Fibroblast of the aortic adventitia (primary cell): ENCODE data around the gene KEAP1. TPM values are rescaled to one million over a fixed set of nuclear protein-coding genes. Genes with fewer than 3 reads are reported as not detected.

ENCODE experiments used
- DNase-seq: peaks from one replicate; pipeline ENCODE4 v3.0.0-alpha.2; 2010; ENCODE audit warnings: low read depth
- H3K4me3 ChIP-seq: 2 replicates; pipeline ENCODE4 v1.5.1; 2011; ENCODE audit warnings: low read depth, mild to moderate bottlenecking, control low read depth, low read length, moderate library complexity
- total RNA-seq: library from RNA; depleted of rRNA; stranded (reverse); fragments of >200 nt; gene quantifications from 2 replicates; pipeline ENCODE4 v1.2.3, GENCODE V29; 2012; ENCODE audit warnings: low replicate concordance
- TF ChIP-seq, protein P1 (sequence below): IDR thresholded peaks from 2 replicates; pipeline ENCODE4 v1.5.1; 2011; ENCODE audit warnings: mild to moderate bottlenecking, low read length, control low read depth, inconsistent platforms; ENCODE audit not compliant: insufficient read depth

Gene KEAP1
- total RNA-seq, 1 donor, result 62.5 TPM

DNA sequence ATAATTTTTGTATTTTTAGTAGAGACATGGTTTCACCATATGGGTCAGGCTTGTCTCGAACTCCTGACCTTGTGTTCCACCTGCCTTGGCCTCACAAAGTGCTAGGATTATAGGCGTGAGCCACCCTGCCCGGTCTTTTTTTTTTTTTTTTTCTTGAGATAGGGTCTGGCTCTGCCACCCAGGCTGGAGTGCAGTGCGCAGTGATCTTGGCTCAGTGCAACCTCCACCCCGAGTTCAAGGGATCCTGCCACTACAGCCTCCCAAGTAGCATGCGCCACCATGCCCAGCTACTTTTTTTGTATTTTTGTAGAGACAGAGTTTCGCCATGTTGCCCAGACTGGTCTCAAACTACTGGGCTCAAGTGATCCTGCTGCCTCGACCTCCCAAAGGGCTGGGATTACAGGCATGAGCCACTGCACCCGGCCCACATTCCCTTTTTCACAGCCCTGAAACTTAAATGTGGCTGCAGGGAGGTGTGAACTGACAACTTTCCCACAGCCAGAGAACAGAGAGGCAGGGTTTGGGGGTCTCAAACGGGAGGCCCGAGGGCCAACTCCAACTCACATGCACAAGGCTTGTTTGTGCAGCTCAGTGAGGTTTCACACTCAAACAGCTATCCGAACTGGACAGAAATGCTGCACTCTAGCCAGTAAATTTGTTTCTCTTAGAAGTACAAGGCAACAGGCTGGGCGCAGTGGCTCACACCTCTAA, 18.5 kb upstream of the KEAP1 start:
- TF ChIP-seq, protein P1, sequence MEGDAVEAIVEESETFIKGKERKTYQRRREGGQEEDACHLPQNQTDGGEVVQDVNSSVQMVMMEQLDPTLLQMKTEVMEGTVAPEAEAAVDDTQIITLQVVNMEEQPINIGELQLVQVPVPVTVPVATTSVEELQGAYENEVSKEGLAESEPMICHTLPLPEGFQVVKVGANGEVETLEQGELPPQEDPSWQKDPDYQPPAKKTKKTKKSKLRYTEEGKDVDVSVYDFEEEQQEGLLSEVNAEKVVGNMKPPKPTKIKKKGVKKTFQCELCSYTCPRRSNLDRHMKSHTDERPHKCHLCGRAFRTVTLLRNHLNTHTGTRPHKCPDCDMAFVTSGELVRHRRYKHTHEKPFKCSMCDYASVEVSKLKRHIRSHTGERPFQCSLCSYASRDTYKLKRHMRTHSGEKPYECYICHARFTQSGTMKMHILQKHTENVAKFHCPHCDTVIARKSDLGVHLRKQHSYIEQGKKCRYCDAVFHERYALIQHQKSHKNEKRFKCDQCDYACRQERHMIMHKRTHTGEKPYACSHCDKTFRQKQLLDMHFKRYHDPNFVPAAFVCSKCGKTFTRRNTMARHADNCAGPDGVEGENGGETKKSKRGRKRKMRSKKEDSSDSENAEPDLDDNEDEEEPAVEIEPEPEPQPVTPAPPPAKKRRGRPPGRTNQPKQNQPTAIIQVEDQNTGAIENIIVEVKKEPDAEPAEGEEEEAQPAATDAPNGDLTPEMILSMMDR, result no peak
- H3K4me3 ChIP-seq, result no peak overlapping the region
- DNase-seq, result no peak

DNA sequence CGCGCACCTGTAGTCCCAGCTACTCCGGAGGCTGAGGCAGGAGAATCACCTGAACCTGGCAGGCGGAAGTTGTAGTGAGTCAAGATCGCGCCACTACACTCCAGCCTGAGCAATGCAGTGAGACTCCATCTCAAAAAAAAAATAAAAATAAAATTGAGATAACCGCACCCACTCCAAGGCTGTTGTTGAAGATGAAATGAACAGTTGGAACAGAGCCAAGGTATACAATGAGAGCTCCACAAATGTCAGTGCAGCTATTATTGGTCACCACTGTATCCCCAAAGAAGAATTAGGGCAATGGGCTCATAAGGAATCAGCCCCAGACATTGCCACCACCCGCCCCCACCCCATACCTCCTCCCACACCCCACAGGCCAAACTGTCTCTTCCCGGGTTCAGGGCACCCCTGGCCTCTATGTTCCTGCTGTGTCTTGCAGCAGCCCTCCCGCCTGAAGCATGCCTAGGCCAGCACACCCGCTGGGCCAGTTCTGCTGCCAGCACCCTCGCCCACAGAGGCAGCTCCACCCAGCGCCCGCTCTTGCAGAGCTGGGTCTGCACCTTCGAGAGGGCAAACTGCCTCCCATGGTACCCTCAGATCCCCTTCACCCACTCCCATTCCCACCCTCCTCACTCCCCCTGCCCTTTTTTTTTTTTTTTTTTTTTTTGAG, 17.6 kb upstream of the KEAP1 start:
- DNase-seq, result no peak
- H3K4me3 ChIP-seq, result no peak overlapping the region
- TF ChIP-seq, protein P1, result no peak

DNA sequence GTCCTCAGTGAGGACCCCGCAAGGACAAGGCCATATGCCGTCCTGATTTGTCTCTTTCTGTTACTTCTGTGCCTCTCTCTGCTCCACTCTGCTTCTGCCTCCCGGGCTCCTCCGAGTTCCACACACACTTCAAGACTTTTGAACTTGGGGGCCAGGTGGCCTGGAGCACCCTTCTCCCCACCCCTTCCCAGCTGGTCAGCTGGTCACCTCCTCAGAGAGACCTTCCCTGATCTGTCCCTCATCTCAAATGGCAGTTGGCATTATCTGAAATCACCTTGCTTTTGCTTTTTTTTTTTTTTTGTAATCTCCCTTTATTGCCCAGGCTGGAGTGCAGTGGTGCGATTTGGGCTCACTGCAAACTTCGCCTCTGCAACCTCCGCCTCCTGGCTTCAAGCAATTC, 16.3 kb upstream of the KEAP1 start:
- H3K4me3 ChIP-seq, result no peak overlapping the region
- TF ChIP-seq, protein P1, result no peak

GRCh38 chr19:10518444-10519361, 15.5 kb upstream of the KEAP1 start:
- H3K4me3 ChIP-seq, result no peak overlapping the region
- DNase-seq, result no peak
- TF ChIP-seq, protein P1, result no peak

More for the DNA sequence above, 16.3 kb upstream of the KEAP1 start:
- no peak for DNase-seq

DNA sequence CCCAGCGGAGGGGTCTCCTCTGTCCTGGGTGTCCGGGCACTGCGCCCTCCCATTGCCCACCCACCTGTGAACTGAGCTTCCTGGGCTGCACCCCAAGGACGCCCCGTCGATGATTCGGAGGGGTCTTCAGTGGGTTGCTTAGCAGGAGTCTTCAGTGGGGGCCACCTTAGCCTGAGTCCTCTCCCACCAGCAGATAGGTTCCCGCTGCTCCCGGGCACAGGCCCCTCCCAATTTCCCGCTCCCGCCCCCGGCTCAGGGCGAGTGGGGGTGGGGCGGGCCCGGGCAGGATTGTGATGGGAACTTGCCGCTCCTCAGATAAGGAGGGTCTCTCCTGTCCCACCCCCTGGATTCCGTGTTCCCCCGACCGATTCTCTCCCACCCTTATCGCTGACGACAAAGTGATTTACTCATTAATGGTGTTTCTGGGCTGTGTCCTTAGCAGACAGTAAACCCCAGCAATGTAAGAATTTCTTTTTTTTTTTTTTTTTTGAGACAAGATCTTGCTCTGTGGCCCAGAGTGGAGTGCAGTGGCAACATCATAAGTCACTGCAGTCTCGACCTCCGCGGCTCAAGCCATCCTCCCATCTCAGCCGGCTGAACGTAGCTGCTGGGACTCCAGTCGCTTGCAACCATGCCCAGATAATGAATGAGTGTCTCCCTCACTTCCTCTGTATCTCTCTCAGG, 14.7 kb upstream of the KEAP1 start:
- H3K4me3 ChIP-seq, result peak overlapping the region; percentile 33
- no peak for DNase-seq
- TF ChIP-seq, protein P1, result no peak

- no peak for DNase-seq
- TF ChIP-seq, protein P1, result no peak
- peak within 1 kb of the TSS; percentile 33 for H3K4me3 ChIP-seq
These were observed 14.2 kb upstream of the KEAP1 start, which contains the start of gene S1PR5 for GRCh38 chr19:10517361-10517759. S1PR5 (minus strand) TSS chr19:10517447; CDS start chr19:10515011, 2,436 bp downstream.
